ENCODE results near the gene KIAA1210. TPM values are rescaled to one million over a fixed set of nuclear protein-coding genes. Genes with fewer than 3 reads are reported as not detected.

Gene KIAA1210
- total RNA-seq, 6 experiments from 2014 or later = not detected

- Mint-ChIP-seq H3K9me3 (peaks cover 5% of the 10 kb centered on the region; the same call in 1 of the 2 replicates), H3K27me3 (ENCODE audit: insufficient read depth) (peaks cover 6% of the 10 kb centered on the region), H3K27ac (no peak overlapping the region), H3K4me1 (ENCODE audit: low read depth) (no peaks in the 10 kb centered on the region), H3K4me3 (no peak overlapping the region), H3K36me3 (ENCODE audit: low read depth) (no peaks in the 10 kb centered on the region)
- no peak for DNase-seq
- no peak for TF ChIP-seq CTCF (IDR thresholded peaks at IDR 0.05)
These were observed 98.8 kb downstream of the KIAA1210 start for GRCh38 chrX:119028733-119029330.

Other genes with a start within 250 kb of the KIAA1210 start
- not detected for gene LONRF3, start 153.2 kb downstream of the KIAA1210 start, total RNA-seq (2021; fragmentation: NEBNext Ultra II Directional; extraction: Animal tissue kit (Norgen Biotek cat#: 25700))
- gene CT47C1, start 54.8 kb downstream of the KIAA1210 start, total RNA-seq (2021; fragmentation: NEBNext Ultra II Directional; extraction: Animal tissue kit (Norgen Biotek cat#: 25700)) = not detected
- gene PGRMC1, start 108.5 kb upstream of the KIAA1210 start, total RNA-seq (2021; fragmentation: NEBNext Ultra II Directional; extraction: Animal tissue kit (Norgen Biotek cat#: 25700)) = 100 to 1,000 TPM; 145 to 161 (median 151) TPM

Measured in HFFc6 (cell line).